Hepatocyte (in vitro differentiated cells): ENCODE results near the gene CPN2.

Experiments used
- CTCF ChIP-seq: fragments of 200-600 bp; sonication (generic); IDR thresholded peaks from 2 replicates; pipeline ENCODE4 v1.5.1; 2016; ENCODE audit warnings: antibody characterized with exemption, mild to moderate bottlenecking; ENCODE audit not compliant: poor library complexity
- EZH2 ChIP-seq: fragments of 200-600 bp; sonication (generic); IDR thresholded peaks from 2 replicates; pipeline ENCODE4 v1.6.1; 2016; ENCODE audit warnings: antibody characterized with exemption, mild to moderate bottlenecking, borderline replicate concordance
- EZH2phosphoT487 ChIP-seq: fragments of 200-600 bp; sonication (generic); IDR thresholded peaks from one replicate; pipeline ENCODE4 v1.6.1; 2018; ENCODE audit warnings: antibody characterized with exemption, mild to moderate bottlenecking, low read depth, moderate library complexity; ENCODE audit not compliant: unreplicated experiment, severe bottlenecking

- TF ChIP-seq CTCF (no peak), EZH2 (no peak), EZH2phosphoT487 (no peak)
Measured at GRCh38 chr3:194382196-194382891, 31.2 kb upstream of the CPN2 start.
